A549 treated with dexamethasone at 1 μM for 4 hours (cell line): ENCODE data around the gene TNF. TPM values are rescaled to one million over a fixed set of nuclear protein-coding genes. Genes with fewer than 3 reads are reported as not detected.

Experiments used
- total RNA-seq: library from RNA; stranded (reverse); fragments of 200-300 nt; extraction: Qiagen RNA extraction; gene quantifications from 5 replicates; pipeline ENCODE4 v1.2.3, GENCODE V29; 2022

Gene TNF
- 0.06 TPM in 1 of 5 replicates, not detected in the others for total RNA-seq

GRCh38 chr6:31575335-31575901 lies at the start of gene TNF:
Gene TNF, plus strand, starts transcription at chr6:31575565. Its CDS starts 177 bp downstream, at chr6:31575742.

GRCh38 chr6:31528821-31529328 lies 46.5 kb upstream of the TNF start, which contains the start of gene MCCD1:
Gene MCCD1, plus strand, starts transcription at chr6:31528962. Its CDS starts 53 bp downstream, at chr6:31529015.

GRCh38 chr6:31541658-31542521 lies 33.5 kb upstream of the TNF start, which contains the start of gene DDX39B:
Gene DDX39B, minus strand, starts transcription at chr6:31542003. Its CDS starts 1,471 bp downstream, at chr6:31540532.

GRCh38 chr6:31546339-31546957 lies 28.9 kb upstream of the TNF start, which contains the start of gene ATP6V1G2:
Gene ATP6V1G2, minus strand, starts transcription at chr6:31546608. Its CDS starts 49 bp downstream, at chr6:31546559.

GRCh38 chr6:31546958-31547726 lies 28.2 kb upstream of the TNF start, which contains the start of gene NFKBIL1:
Gene NFKBIL1, plus strand, starts transcription at chr6:31547608. Its CDS starts 87 bp downstream, at chr6:31547695.

GRCh38 chr6:31572041-31572911 lies 3.1 kb upstream of the TNF start, which contains the start of gene LTA:
Gene LTA, plus strand, starts transcription at chr6:31572289. Its CDS starts 454 bp downstream, at chr6:31572743.

GRCh38 chr6:31582230-31582643 lies 6.9 kb downstream of the TNF start, which contains the start of gene LTB:
Gene LTB, minus strand, starts transcription at chr6:31582424. Its CDS starts 7 bp downstream, at chr6:31582417.

GRCh38 chr6:31586008-31586407 lies 10.6 kb downstream of the TNF start, which contains the start of gene LST1:
Gene LST1, plus strand, starts transcription at chr6:31586277. Its CDS starts 1,023 bp downstream, at chr6:31587300.

GRCh38 chr6:31614684-31615578 lies 39.6 kb downstream of the TNF start, which contains the start of gene AIF1:
Gene AIF1, plus strand, starts transcription at chr6:31615234. Its CDS starts 96 bp downstream, at chr6:31615330.

GRCh38 chr6:31620586-31621319 lies 45.4 kb downstream of the TNF start, which contains the start of gene PRRC2A:
Gene PRRC2A, plus strand, starts transcription at chr6:31620715. Its CDS starts 2,075 bp downstream, at chr6:31622790.

Other genes starting within 250 kb of the TNF start
- gene HLA-B, start 218.4 kb upstream of the TNF start, total RNA-seq, result 20.6 to 32.4 TPM (median 22.0 TPM) in 5 replicates
- gene MICA, start 172.0 kb upstream of the TNF start, total RNA-seq, result 27.4 to 29.3 TPM (median 28.6 TPM) in 5 replicates
- 5.3 to 7.8 TPM (median 7.0 TPM) in 5 replicates for gene MICB, start 77.4 kb upstream of the TNF start, total RNA-seq
- not detected in 5 replicates for gene MCCD1, start 46.6 kb upstream of the TNF start, total RNA-seq
- 267 to 386 TPM (median 346 TPM) in 5 replicates for gene DDX39B, start 33.6 kb upstream of the TNF start, total RNA-seq
- gene ATP6V1G2, start 29.0 kb upstream of the TNF start, total RNA-seq, result 0.42 to 0.88 TPM (median 0.78 TPM) in 5 replicates
- gene NFKBIL1, start 28.0 kb upstream of the TNF start, total RNA-seq, result 8.9 to 13.0 TPM (median 12.2 TPM) in 5 replicates
- gene LTA, start 3.3 kb upstream of the TNF start, total RNA-seq, result 0.06 to 0.21 TPM (median 0.12 TPM) in 4 of 5 replicates, not detected in the other
- 0.20 to 0.46 TPM (median 0.32 TPM) in 5 replicates for gene LTB, start 6.9 kb downstream of the TNF start, total RNA-seq
- 0.11 TPM in 1 of 5 replicates, not detected in the others for gene LST1, start 10.7 kb downstream of the TNF start, total RNA-seq
- gene NCR3, start 17.4 kb downstream of the TNF start, total RNA-seq, result not detected in 5 replicates
- gene AIF1, start 39.7 kb downstream of the TNF start, total RNA-seq, result not detected in 5 replicates
- 60.5 to 88.7 TPM (median 87.7 TPM) in 5 replicates for gene PRRC2A, start 45.1 kb downstream of the TNF start, total RNA-seq
- gene BAG6, start 77.1 kb downstream of the TNF start, total RNA-seq, result 106 to 143 TPM (median 140 TPM) in 5 replicates
- gene APOM, start 80.3 kb downstream of the TNF start, total RNA-seq, result 2.7 to 3.8 TPM (median 3.3 TPM) in 5 replicates
- gene C6orf47, start 85.2 kb downstream of the TNF start, total RNA-seq, result 11.3 to 13.3 TPM (median 12.8 TPM) in 5 replicates
- gene GPANK1, start 89.4 kb downstream of the TNF start, total RNA-seq, result 8.9 to 12.1 TPM (median 11.6 TPM) in 5 replicates
- 165 to 180 TPM (median 171 TPM) in 5 replicates for gene CSNK2B, start 90.5 kb downstream of the TNF start, total RNA-seq
- gene LY6G5B, start 94.4 kb downstream of the TNF start, total RNA-seq, result 2.7 to 4.4 TPM (median 4.0 TPM) in 5 replicates
- 0.82 to 1.8 TPM (median 1.4 TPM) in 5 replicates for gene LY6G5C, start 105.5 kb downstream of the TNF start, total RNA-seq
- gene ABHD16A, start 127.8 kb downstream of the TNF start, total RNA-seq, result 13.2 to 16.4 TPM (median 15.7 TPM) in 5 replicates
- not detected in 5 replicates for gene LY6G6F, start 131.3 kb downstream of the TNF start, total RNA-seq
- not detected in 5 replicates for gene LY6G6D, start 139.8 kb downstream of the TNF start, total RNA-seq
- 0.08 to 0.12 TPM in 2 of 5 replicates, not detected in the others for gene LY6G6C, start 146.2 kb downstream of the TNF start, total RNA-seq
- not detected in 5 replicates for gene MPIG6B, start 147.8 kb downstream of the TNF start, total RNA-seq
- 24.9 to 30.6 TPM (median 28.7 TPM) in 5 replicates for gene DDAH2, start 153.7 kb downstream of the TNF start, total RNA-seq
- gene CLIC1, start 161.0 kb downstream of the TNF start, total RNA-seq, result 438 to 455 TPM (median 449 TPM) in 5 replicates
- 8.4 to 14.3 TPM (median 14.1 TPM) in 5 replicates for gene MSH5, start 164.4 kb downstream of the TNF start, total RNA-seq
- gene SAPCD1, start 187.1 kb downstream of the TNF start, total RNA-seq, result 2.1 to 3.7 TPM (median 3.5 TPM) in 5 replicates
- gene VWA7, start 201.8 kb downstream of the TNF start, total RNA-seq, result 0.94 to 1.9 TPM (median 1.7 TPM) in 5 replicates
- 39.7 to 58.5 TPM (median 57.1 TPM) in 5 replicates for gene VARS1, start 220.2 kb downstream of the TNF start, total RNA-seq
- 47.5 to 56.4 TPM (median 52.4 TPM) in 5 replicates for gene LSM2, start 231.4 kb downstream of the TNF start, total RNA-seq
- 1.1 to 1.8 TPM (median 1.7 TPM) in 5 replicates for gene HSPA1L, start 239.7 kb downstream of the TNF start, total RNA-seq
- 104 to 243 TPM (median 196 TPM) in 5 replicates for gene HSPA1A, start 240.0 kb downstream of the TNF start, total RNA-seq